ENCODE data around the gene PREP. TPM values are rescaled to one million over a fixed set of nuclear protein-coding genes. Genes with fewer than 3 reads are reported as not detected.

The PREP gene
- polyA plus RNA-seq, 1 donor: 46.6 TPM

- DNase-seq: peak in 1 of 2 donors; percentile 42
- Histone ChIP-seq H3K9me3 (ENCODE audit: control insufficient read depth, low read depth, low read length) (no peaks in the 10 kb centered on the region), H3K27ac (ENCODE audit: low read length) (peak overlapping the region; percentile 82), H3K4me1 (ENCODE audit: control insufficient read depth, insufficient read depth, low read length) (peaks cover 33% of the 10 kb centered on the region), H3K4me3 (ENCODE audit: low read length) (no peak overlapping the region), H3K36me3 (ENCODE audit: control insufficient read depth, insufficient read depth, low read length) (peaks cover 19% of the 10 kb centered on the region), H3K27me3 (ENCODE audit: control insufficient read depth, insufficient read depth, low read length) (no peaks in the 10 kb centered on the region)
- WGBS (ENCODE audit: insufficient coverage, low lambda C conversion rate): no CpG with 5 or more reads among the region's 6 CpGs
Observed at GRCh38 chr6:105373481-105373880, 29.4 kb downstream of the PREP start.

DNA sequence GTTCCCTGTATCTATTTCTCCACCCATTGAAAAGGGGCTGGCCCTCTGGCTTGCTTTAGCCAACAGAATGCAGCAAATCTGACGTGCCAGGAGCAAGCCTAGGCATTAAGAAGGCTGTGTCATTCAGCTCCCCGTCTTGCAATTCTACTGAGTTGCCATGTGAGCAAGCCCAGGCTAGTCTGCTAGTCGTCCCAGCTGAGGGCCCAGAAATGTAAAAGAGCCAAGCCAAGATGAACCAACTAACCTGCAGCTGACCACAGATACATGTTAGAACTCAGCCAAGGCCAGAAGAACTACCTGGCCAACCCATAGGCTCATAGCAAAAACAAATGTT, 30.1 kb downstream of the PREP start:
- DNase-seq: peak; percentile 63 to 91
- Histone ChIP-seq H3K4me3 (ENCODE audit: low read length) (no peak overlapping the region), H3K9me3 (ENCODE audit: control insufficient read depth, low read depth, low read length) (no peaks in the 10 kb centered on the region), H3K27ac (ENCODE audit: low read length) (peak overlapping the region; percentile 82), H3K36me3 (ENCODE audit: control insufficient read depth, insufficient read depth, low read length) (peaks cover 25% of the 10 kb centered on the region), H3K4me1 (ENCODE audit: control insufficient read depth, insufficient read depth, low read length) (peaks cover 33% of the 10 kb centered on the region), H3K27me3 (ENCODE audit: control insufficient read depth, insufficient read depth, low read length) (no peaks in the 10 kb centered on the region)
- WGBS (ENCODE audit: insufficient coverage, low lambda C conversion rate): no CpG with 5 or more reads among the region's 3 CpGs

DNA sequence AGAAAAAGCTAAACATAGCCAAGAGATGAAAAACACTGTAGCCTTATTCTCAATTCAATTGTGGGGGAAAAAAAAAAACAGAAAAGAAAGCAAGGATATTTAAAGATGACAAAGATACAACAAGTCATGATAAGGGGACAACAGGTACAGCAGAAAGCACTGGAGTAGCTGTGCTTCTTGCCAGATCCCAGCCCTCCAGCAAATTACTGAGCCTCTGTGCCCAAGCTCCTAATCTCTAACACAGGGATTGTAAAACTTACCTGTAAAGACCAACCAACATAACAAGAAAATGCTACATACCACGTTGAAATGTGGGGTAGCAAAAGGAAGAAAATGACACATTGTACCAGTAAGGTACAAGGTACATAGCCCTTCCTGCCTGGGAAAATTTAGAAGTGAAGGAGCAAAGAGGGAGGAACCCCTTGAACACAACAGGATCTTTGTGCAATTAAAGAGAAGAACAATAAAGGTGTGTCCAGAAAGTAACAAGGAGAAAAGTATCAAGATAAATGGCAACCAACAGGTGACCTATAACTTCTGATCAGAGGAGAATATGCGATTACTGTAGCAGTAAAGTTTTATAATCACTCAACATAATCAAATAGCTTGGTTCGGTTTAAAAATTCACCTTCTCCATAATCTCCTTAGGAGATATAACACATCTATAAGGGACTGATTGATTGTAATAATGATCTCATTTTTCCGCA, 30.6 kb downstream of the PREP start:
- Histone ChIP-seq H3K27me3 (ENCODE audit: control insufficient read depth, insufficient read depth, low read length) (no peaks in the 10 kb centered on the region), H3K36me3 (ENCODE audit: control insufficient read depth, insufficient read depth, low read length) (peaks cover 27% of the 10 kb centered on the region), H3K9me3 (ENCODE audit: control insufficient read depth, low read depth, low read length) (no peaks in the 10 kb centered on the region), H3K4me3 (ENCODE audit: low read length) (no peak overlapping the region), H3K4me1 (ENCODE audit: control insufficient read depth, insufficient read depth, low read length) (peaks cover 33% of the 10 kb centered on the region), H3K27ac (ENCODE audit: low read length) (peak overlapping the region; percentile 82)
- no CpG with 5 or more reads among the region's 4 CpGs for whole genome bisulfite sequencing (ENCODE audit: insufficient coverage, low lambda C conversion rate)
- peak; percentile 72 to 91 for DNase-seq

DNA sequence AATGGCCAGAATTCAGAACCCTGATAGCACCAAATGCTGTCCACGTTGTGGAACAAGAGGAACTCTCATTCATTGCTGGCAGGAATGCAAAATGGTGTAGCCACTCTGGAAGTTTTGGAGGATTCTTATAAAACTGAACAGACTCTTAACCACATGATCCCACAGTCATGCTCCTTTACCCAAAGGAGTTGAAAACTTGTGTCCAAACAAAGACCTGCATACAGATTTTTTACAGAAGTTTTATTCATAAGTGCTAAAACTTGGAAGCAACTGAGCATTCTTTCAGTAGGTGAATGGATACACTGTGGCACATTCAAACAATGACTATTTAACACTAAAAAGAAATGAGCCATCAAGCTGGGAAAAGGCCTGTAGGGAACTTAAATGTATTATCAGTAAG, 32.5 kb downstream of the PREP start:
- Histone ChIP-seq H3K4me3 (ENCODE audit: low read length) (no peak overlapping the region), H3K27me3 (ENCODE audit: control insufficient read depth, insufficient read depth, low read length) (no peaks in the 10 kb centered on the region), H3K4me1 (ENCODE audit: control insufficient read depth, insufficient read depth, low read length) (peaks cover 33% of the 10 kb centered on the region), H3K27ac (ENCODE audit: low read length) (peak overlapping the region; percentile 5), H3K36me3 (ENCODE audit: control insufficient read depth, insufficient read depth, low read length) (peaks cover 28% of the 10 kb centered on the region), H3K9me3 (ENCODE audit: control insufficient read depth, low read depth, low read length) (no peaks in the 10 kb centered on the region)
- no CpG with 5 or more reads among the region's 1 CpG for WGBS (ENCODE audit: insufficient coverage, low lambda C conversion rate)
- no peak for DNase-seq

- H3K9me3 ChIP-seq (ENCODE audit: control insufficient read depth, low read depth, low read length): no peaks in the 10 kb centered on the region
- WGBS (ENCODE audit: insufficient coverage, low lambda C conversion rate): no CpG with 5 or more reads among the region's 1 CpG
- peaks cover 29% of the 10 kb centered on the region for H3K4me1 ChIP-seq (ENCODE audit: control insufficient read depth, insufficient read depth, low read length)
- H3K36me3 ChIP-seq (ENCODE audit: control insufficient read depth, insufficient read depth, low read length): peaks cover 37% of the 10 kb centered on the region
- no peak overlapping the region for H3K4me3 ChIP-seq (ENCODE audit: low read length)
- no peak overlapping the region for H3K27ac ChIP-seq (ENCODE audit: low read length)
- no peaks in the 10 kb centered on the region for H3K27me3 ChIP-seq (ENCODE audit: control insufficient read depth, insufficient read depth, low read length)
- no peak for DNase-seq
Observed at GRCh38 chr6:105369145-105369544, 33.7 kb downstream of the PREP start.

DNA sequence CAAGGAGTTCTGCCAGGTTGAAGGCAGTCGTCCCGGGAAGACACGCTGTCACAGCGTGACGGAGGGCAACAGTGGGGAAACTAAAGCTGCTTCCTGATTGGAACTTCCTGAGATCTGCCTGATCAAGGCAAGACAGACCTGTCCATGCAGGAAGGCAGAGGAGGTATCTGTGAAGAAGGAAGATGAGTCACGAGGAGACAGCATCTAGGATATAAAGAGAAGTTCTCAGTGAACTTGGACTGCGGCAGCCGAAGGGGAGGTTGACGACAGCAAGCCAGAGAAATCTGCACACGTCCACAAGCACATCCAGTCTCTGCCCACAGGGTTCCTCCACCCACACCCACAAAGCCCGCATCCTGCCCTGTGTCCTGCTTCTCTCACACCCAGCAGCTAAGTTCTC, 38.6 kb downstream of the PREP start:
- Histone ChIP-seq H3K9me3 (ENCODE audit: control insufficient read depth, low read depth, low read length) (no peaks in the 10 kb centered on the region), H3K27me3 (ENCODE audit: control insufficient read depth, insufficient read depth, low read length) (no peaks in the 10 kb centered on the region), H3K4me3 (ENCODE audit: low read length) (no peak overlapping the region), H3K4me1 (ENCODE audit: control insufficient read depth, insufficient read depth, low read length) (no peaks in the 10 kb centered on the region), H3K27ac (ENCODE audit: low read length) (no peak overlapping the region), H3K36me3 (ENCODE audit: control insufficient read depth, insufficient read depth, low read length) (peaks cover 47% of the 10 kb centered on the region)
- WGBS (ENCODE audit: insufficient coverage, low lambda C conversion rate): no CpG with 5 or more reads among the region's 11 CpGs
- no peak for DNase-seq

- no peaks in the 10 kb centered on the region for H3K27me3 ChIP-seq (ENCODE audit: control insufficient read depth, insufficient read depth, low read length)
- no CpG with 5 or more reads among the region's 1 CpG for WGBS (ENCODE audit: insufficient coverage, low lambda C conversion rate)
- peaks cover 53% of the 10 kb centered on the region for H3K36me3 ChIP-seq (ENCODE audit: control insufficient read depth, insufficient read depth, low read length)
- H3K4me1 ChIP-seq (ENCODE audit: control insufficient read depth, insufficient read depth, low read length): no peaks in the 10 kb centered on the region
- H3K4me3 ChIP-seq (ENCODE audit: low read length): no peak overlapping the region
- no peaks in the 10 kb centered on the region for H3K9me3 ChIP-seq (ENCODE audit: control insufficient read depth, low read depth, low read length)
- DNase-seq: no peak
- H3K27ac ChIP-seq (ENCODE audit: low read length): no peak overlapping the region
Observed at GRCh38 chr6:105363100-105363754, 39.7 kb downstream of the PREP start.

- DNase-seq: no peak
- Histone ChIP-seq H3K4me3 (ENCODE audit: low read length) (no peak overlapping the region), H3K27me3 (ENCODE audit: control insufficient read depth, insufficient read depth, low read length) (no peaks in the 10 kb centered on the region), H3K4me1 (ENCODE audit: control insufficient read depth, insufficient read depth, low read length) (no peaks in the 10 kb centered on the region), H3K27ac (ENCODE audit: low read length) (no peak overlapping the region), H3K36me3 (ENCODE audit: control insufficient read depth, insufficient read depth, low read length) (peaks cover 43% of the 10 kb centered on the region), H3K9me3 (ENCODE audit: control insufficient read depth, low read depth, low read length) (peaks cover 3% of the 10 kb centered on the region)
- no CpG with 5 or more reads among the region's 10 CpGs for WGBS (ENCODE audit: insufficient coverage, low lambda C conversion rate)
Observed at GRCh38 chr6:105359419-105360370, 43.2 kb downstream of the PREP start.

DNA sequence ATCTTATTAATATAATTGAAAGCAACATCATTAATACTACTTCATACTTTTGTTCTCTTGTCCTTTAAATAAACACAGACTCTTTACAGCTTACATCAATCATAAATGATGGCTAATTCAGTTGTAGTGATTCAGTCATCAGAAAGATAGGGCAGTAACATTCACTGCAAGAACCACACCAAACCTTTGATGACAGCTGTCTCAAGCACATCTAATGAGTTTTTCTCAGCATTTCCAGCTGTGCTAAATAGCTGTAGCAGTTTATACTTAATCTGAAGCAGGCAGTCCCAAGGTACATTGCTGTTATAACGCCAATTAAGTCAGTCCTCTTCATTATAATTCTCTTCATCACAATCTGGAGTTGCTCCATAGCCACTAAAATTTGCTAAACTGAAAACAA, 45.7 kb downstream of the PREP start:
- Histone ChIP-seq H3K9me3 (ENCODE audit: control insufficient read depth, low read depth, low read length) (peaks cover 3% of the 10 kb centered on the region), H3K4me3 (ENCODE audit: low read length) (no peak overlapping the region), H3K36me3 (ENCODE audit: control insufficient read depth, insufficient read depth, low read length) (peaks cover 41% of the 10 kb centered on the region), H3K27me3 (ENCODE audit: control insufficient read depth, insufficient read depth, low read length) (no peaks in the 10 kb centered on the region), H3K27ac (ENCODE audit: low read length) (no peak overlapping the region), H3K4me1 (ENCODE audit: control insufficient read depth, insufficient read depth, low read length) (no peaks in the 10 kb centered on the region)
- no CpG with 5 or more reads among the region's 1 CpG for WGBS (ENCODE audit: insufficient coverage, low lambda C conversion rate)
- DNase-seq: no peak

GRCh38 chr6:105352037-105352617, 50.8 kb downstream of the PREP start:
- Histone ChIP-seq H3K4me1 (ENCODE audit: control insufficient read depth, insufficient read depth, low read length) (no peaks in the 10 kb centered on the region), H3K27ac (ENCODE audit: low read length) (no peak overlapping the region), H3K27me3 (ENCODE audit: control insufficient read depth, insufficient read depth, low read length) (no peaks in the 10 kb centered on the region), H3K36me3 (ENCODE audit: control insufficient read depth, insufficient read depth, low read length) (peaks cover 45% of the 10 kb centered on the region), H3K9me3 (ENCODE audit: control insufficient read depth, low read depth, low read length) (peaks cover 3% of the 10 kb centered on the region), H3K4me3 (ENCODE audit: low read length) (no peak overlapping the region)
- no CpG with 5 or more reads among the region's 4 CpGs for WGBS (ENCODE audit: insufficient coverage, low lambda C conversion rate)
- DNase-seq: no peak
